HCT116 (cell line): ENCODE measurements around the gene HIVEP2. TPM values are rescaled to one million over a fixed set of nuclear protein-coding genes. Genes with fewer than 3 reads are reported as not detected.

ENCODE experiments used
- ATAC-seq: fragments of 200-7000 bp; cut with Tn5 transposase; 2 replicates; pipeline ENCODE4 v1.9.1; 2020; ENCODE audit warnings: mild to moderate bottlenecking, moderate library complexity
- BruUV-seq: library from RNA; stranded (reverse); fragments of 400-500 nt; replicated peaks from 2 replicates; lab custom pipeline; 2021; lab: Mats Ljungman, UMichigan
- CTCF ChIA-PET: fragments of 300-600 bp; sonication (Branson Sonifier 250); formaldehyde crosslinking; loops from one replicate; lab custom pipeline; 2021; ENCODE audit warnings: antibody characterized with exemption; lab: Charles Lee
- POLR2A ChIA-PET: fragments of 300-600, 350-600 bp; sonication (Branson Sonifier 250); formaldehyde crosslinking; loops from one replicate; lab custom pipeline; 2021; ENCODE audit warnings: antibody characterized with exemption; lab: Charles Lee
- RAD21 ChIA-PET, 2 experiments: fragments of 300-600 bp; sonication (Branson Sonifier 250); formaldehyde crosslinking; loops; one replicate each; lab custom pipeline; 2023; ENCODE audit warnings: low total read pairs in 2 of 2; ENCODE audit not compliant: uncharacterized antibody in 2 of 2, unreplicated experiment in 2 of 2, low non-redundant PET in 1 of 2; lab: Charles Lee
- DNase-seq: peaks from one replicate; pipeline ENCODE4 v3.0.0-alpha.2; 2010; ENCODE audit warnings: low read depth, low spot score
- H2AFZ ChIP-seq: fragments of 200-600 bp; shearing (Covaris generic), sonication (generic); 2 replicates; pipeline ENCODE4 v1.6.1; 2017; ENCODE audit warnings: low read depth, mixed run types, mixed read lengths, antibody characterized with exemption, low read length; ENCODE audit not compliant: poor library complexity, severe bottlenecking
- H3K27ac ChIP-seq: 2 replicates; pipeline ENCODE4 v1.5.1; 2012; ENCODE audit warnings: low read depth, low read length
- H3K27me3 ChIP-seq: fragments of 200-600 bp; sonication (generic); 2 replicates; pipeline ENCODE4 v1.6.1; 2016; ENCODE audit warnings: mixed run types, low read length, mixed read lengths; ENCODE audit not compliant: insufficient read depth
- H3K36me3 ChIP-seq, 2 experiments: fragments of 200-500 bp in 1 of 2; fragments of 200-600 bp in 1 of 2; sonication (Bioruptor generic) in 1 of 2; sonication (generic) in 1 of 2; 2 replicates each; pipeline versions ENCODE4 v1.5.1 to v1.6.1; 2014 to 2016; ENCODE audit warnings: low read length in 2 of 2, inconsistent platforms in 1 of 2, mixed read lengths in 1 of 2, mixed run types in 1 of 2; ENCODE audit not compliant: insufficient read depth in 2 of 2, control insufficient read depth in 1 of 2
- H3K4me1 ChIP-seq, 2 experiments: fragments of 200-600 bp in 1 of 2; sonication (generic) in 1 of 2; 2 replicates each; pipeline versions ENCODE4 v1.5.1 to v1.6.1; 2012 to 2017; ENCODE audit warnings: low read length in 2 of 2, inconsistent platforms in 1 of 2, mild to moderate bottlenecking in 1 of 2, mixed read lengths in 1 of 2, mixed run types in 1 of 2, moderate library complexity in 1 of 2; ENCODE audit not compliant: insufficient read depth in 2 of 2, control insufficient read depth in 1 of 2
- H3K4me2 ChIP-seq: fragments of 200-600 bp; sonication (generic); 2 replicates; pipeline ENCODE4 v1.6.1; 2017; ENCODE audit warnings: mixed run types, low read length, mixed read lengths
- H3K4me3 ChIP-seq, 2 experiments: fragments of 200-600 bp in 1 of 2; sonication (generic) in 1 of 2; replicated peaks in 1 of 2; 2 replicates each; pipeline ENCODE4 v1.5.1; 2011 to 2016; ENCODE audit warnings: low read length in 2 of 2, control low read depth in 1 of 2, low read depth in 1 of 2, mild to moderate bottlenecking in 1 of 2, mixed read lengths in 1 of 2, mixed run types in 1 of 2
- H3K79me2 ChIP-seq: fragments of 200-600 bp; sonication (generic); 2 replicates; pipeline ENCODE4 v1.6.1; 2017; ENCODE audit warnings: mild to moderate bottlenecking, mixed run types, low read length, moderate library complexity, mixed read lengths; ENCODE audit not compliant: insufficient read depth
- H3K9ac ChIP-seq: fragments of 200-600 bp; sonication (generic); 2 replicates; pipeline ENCODE4 v1.6.1; 2016; ENCODE audit warnings: low read length, mixed read lengths
- H3K9me2 ChIP-seq: fragments of 200-600 bp; sonication (generic), shearing (Covaris generic); 2 replicates; pipeline ENCODE4 v1.6.1; 2017; ENCODE audit warnings: mixed run types, mild to moderate bottlenecking, moderate library complexity; ENCODE audit not compliant: insufficient read depth
- H3K9me3 ChIP-seq, 2 experiments: fragments of 200-500 bp in 1 of 2; fragments of 200-600 bp in 1 of 2; sonication (Bioruptor generic) in 1 of 2; sonication (generic) in 1 of 2; 2 replicates each; pipeline ENCODE4 v1.6.1; 2014 to 2017; ENCODE audit warnings: low read length in 2 of 2, mixed read lengths in 2 of 2, inconsistent platforms in 1 of 2, low read depth in 1 of 2, mild to moderate bottlenecking in 1 of 2, mixed run types in 1 of 2, moderate library complexity in 1 of 2; ENCODE audit not compliant: control insufficient read depth in 1 of 2, insufficient read depth in 1 of 2
- H4K20me1 ChIP-seq: fragments of 200-600 bp; sonication (generic), shearing (Covaris generic); 2 replicates; pipeline ENCODE4 v1.6.1; 2017; ENCODE audit warnings: mixed run types, mild to moderate bottlenecking, moderate library complexity; ENCODE audit not compliant: insufficient read depth
- EGR1 ChIP-seq: IDR thresholded peaks from 2 replicates; pipeline ENCODE4 v1.6.1; 2012; ENCODE audit warnings: low read depth
- ELF1 ChIP-seq: IDR thresholded peaks from 2 replicates; pipeline ENCODE4 v1.6.1; 2012; ENCODE audit warnings: low read depth, borderline replicate concordance
- POLR2AphosphoS5 ChIP-seq: IDR thresholded peaks from 2 replicates; pipeline ENCODE4 v1.6.1; 2011; ENCODE audit warnings: mild to moderate bottlenecking, low read depth, low read length, moderate library complexity
- RAD21 ChIP-seq: IDR thresholded peaks from 2 replicates; pipeline ENCODE4 v1.6.1; 2012; ENCODE audit warnings: low read depth, mild to moderate bottlenecking
- SIN3A ChIP-seq: IDR thresholded peaks from 2 replicates; pipeline ENCODE4 v1.6.1; 2012; ENCODE audit warnings: low read depth
- SP1 ChIP-seq: IDR thresholded peaks from 2 replicates; pipeline ENCODE4 v1.6.1; 2012; ENCODE audit warnings: low read depth
- SRF ChIP-seq: IDR thresholded peaks from 2 replicates; pipeline ENCODE4 v1.6.1; 2012; ENCODE audit warnings: low read depth
- TCF7L2 ChIP-seq: IDR thresholded peaks from 2 replicates; pipeline ENCODE4 v1.7.0; 2011; ENCODE audit warnings: borderline replicate concordance, inconsistent platforms; ENCODE audit not compliant: insufficient read depth, insufficient read length; ENCODE audit errors: extremely low read depth
- YY1 ChIP-seq: IDR thresholded peaks from 2 replicates; pipeline ENCODE4 v1.6.1; 2011; ENCODE audit warnings: low read length, low read depth, moderate library complexity, mild to moderate bottlenecking; ENCODE audit not compliant: insufficient replicate concordance; ENCODE audit errors: extremely low read depth
- ZBTB33 ChIP-seq: IDR thresholded peaks from 2 replicates; pipeline ENCODE4 v1.6.1; 2011; ENCODE audit warnings: mild to moderate bottlenecking, low read length, moderate library complexity; ENCODE audit not compliant: insufficient replicate concordance; ENCODE audit errors: extremely low read depth
- ZFX ChIP-seq: fragments of 450-650 bp; IDR thresholded peaks from 2 replicates; pipeline ENCODE4 v1.6.1; 2017
- ZNF274 ChIP-seq: fragments of 200-500 bp; sonication (Bioruptor generic); IDR thresholded peaks from 2 replicates; pipeline ENCODE4 v1.6.1; 2014; ENCODE audit warnings: mild to moderate bottlenecking, low read depth, low read length, inconsistent platforms
- intact Hi-C: fragments of 100-400 bp; cut with micrococcal nuclease; formaldehyde crosslinking; loops from 2 replicates; pipeline ENCODE4 v1.10.0; 2022
- total RNA-seq: library from RNA; stranded (reverse); gene quantifications from one replicate; pipeline ENCODE4 v1.2.1, GENCODE V29; 2021; ENCODE audit not compliant: unreplicated experiment
- TF ChIP-seq, protein P1 (sequence below): IDR thresholded peaks from 2 replicates; pipeline ENCODE4 v1.6.1; 2012
- TF ChIP-seq, protein P2 (sequence below): IDR thresholded peaks from 2 replicates; pipeline ENCODE4 v1.6.1; 2012; ENCODE audit warnings: low read depth
- TF ChIP-seq, protein P3 (sequence below), 3 experiments: fragments of 200-600 bp in 1 of 3; sonication (generic) in 1 of 3; IDR thresholded peaks in 2 of 3; conservative IDR thresholded peaks in 1 of 3; 2 replicates each; pipeline ENCODE4 v1.5.1; 2012 to 2017; ENCODE audit warnings: low read depth in 2 of 3, low read length in 2 of 3, antibody characterized with exemption in 1 of 3, borderline replicate concordance in 1 of 3, control low read depth in 1 of 3, mild to moderate bottlenecking in 1 of 3, mixed read lengths in 1 of 3, mixed run types in 1 of 3, moderate library complexity in 1 of 3; ENCODE audit not compliant: insufficient read depth in 1 of 3
- TF ChIP-seq, protein P4 (sequence below): IDR thresholded peaks from 2 replicates; pipeline ENCODE4 v1.6.1; 2012

Gene HIVEP2
- total RNA-seq, 1 experiment from 2014 or later = 8.1 TPM

DNA sequence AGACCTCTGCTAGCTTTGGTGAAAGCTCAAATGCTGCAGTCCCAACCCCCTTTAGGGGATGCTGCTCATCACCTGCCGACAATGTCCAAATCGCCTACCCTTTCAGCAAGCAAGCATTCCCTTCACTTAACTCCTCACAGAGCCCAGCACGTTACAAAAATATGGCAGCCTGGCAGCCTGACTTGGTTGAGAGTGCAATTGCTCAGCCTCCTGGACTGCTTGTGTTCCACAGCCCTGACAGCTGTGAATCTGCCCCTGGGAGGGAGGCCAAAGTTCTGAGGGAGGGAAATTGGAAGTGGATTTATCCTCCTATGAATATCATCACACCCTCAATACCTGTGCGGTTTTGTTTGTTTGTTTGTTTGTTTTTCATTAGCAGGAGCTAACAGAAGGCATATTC is 231.0 kb downstream of the HIVEP2 start (continued):
- TF ChIP-seq ZBTB33 = no peak
- no peak for TF ChIP-seq SP1
- TF ChIP-seq, protein P1, sequence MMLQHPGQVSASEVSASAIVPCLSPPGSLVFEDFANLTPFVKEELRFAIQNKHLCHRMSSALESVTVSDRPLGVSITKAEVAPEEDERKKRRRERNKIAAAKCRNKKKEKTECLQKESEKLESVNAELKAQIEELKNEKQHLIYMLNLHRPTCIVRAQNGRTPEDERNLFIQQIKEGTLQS = no peak
- no peak for TF ChIP-seq EGR1
- TF ChIP-seq POLR2AphosphoS5 = no peak
- TF ChIP-seq SRF = no peak
- no peak for TF ChIP-seq YY1
- no peak for TF ChIP-seq ELF1

GRCh38 chr6:142712231-142712630 is 232.7 kb downstream of the HIVEP2 start:
- RAD21 ChIA-PET = no interaction called here
- POLR2A ChIA-PET = no interaction called here
- DNase-seq (no peak), ATAC-seq (no peak)
- H3K4me3 ChIP-seq = no peak overlapping the region
- H4K20me1 ChIP-seq = no peaks in the 10 kb centered on the region
- no peaks in the 10 kb centered on the region for H3K9me3 ChIP-seq
- intact Hi-C loops = no loop called here
- BruUV-seq = no TSS peak
- no peaks in the 10 kb centered on the region for H3K4me1 ChIP-seq
- no peaks in the 10 kb centered on the region for H3K27me3 ChIP-seq
- H3K4me2 ChIP-seq = no peak overlapping the region
- H3K36me3 ChIP-seq = no peaks in the 10 kb centered on the region
- no peak overlapping the region for H2AFZ ChIP-seq
- no peak overlapping the region for H3K9ac ChIP-seq
- H3K79me2 ChIP-seq = no peaks in the 10 kb centered on the region
- H3K9me2 ChIP-seq = no peaks in the 10 kb centered on the region
- CTCF ChIA-PET = no interaction called here
- H3K27ac ChIP-seq = no peak overlapping the region
- TF ChIP-seq, protein P2, sequence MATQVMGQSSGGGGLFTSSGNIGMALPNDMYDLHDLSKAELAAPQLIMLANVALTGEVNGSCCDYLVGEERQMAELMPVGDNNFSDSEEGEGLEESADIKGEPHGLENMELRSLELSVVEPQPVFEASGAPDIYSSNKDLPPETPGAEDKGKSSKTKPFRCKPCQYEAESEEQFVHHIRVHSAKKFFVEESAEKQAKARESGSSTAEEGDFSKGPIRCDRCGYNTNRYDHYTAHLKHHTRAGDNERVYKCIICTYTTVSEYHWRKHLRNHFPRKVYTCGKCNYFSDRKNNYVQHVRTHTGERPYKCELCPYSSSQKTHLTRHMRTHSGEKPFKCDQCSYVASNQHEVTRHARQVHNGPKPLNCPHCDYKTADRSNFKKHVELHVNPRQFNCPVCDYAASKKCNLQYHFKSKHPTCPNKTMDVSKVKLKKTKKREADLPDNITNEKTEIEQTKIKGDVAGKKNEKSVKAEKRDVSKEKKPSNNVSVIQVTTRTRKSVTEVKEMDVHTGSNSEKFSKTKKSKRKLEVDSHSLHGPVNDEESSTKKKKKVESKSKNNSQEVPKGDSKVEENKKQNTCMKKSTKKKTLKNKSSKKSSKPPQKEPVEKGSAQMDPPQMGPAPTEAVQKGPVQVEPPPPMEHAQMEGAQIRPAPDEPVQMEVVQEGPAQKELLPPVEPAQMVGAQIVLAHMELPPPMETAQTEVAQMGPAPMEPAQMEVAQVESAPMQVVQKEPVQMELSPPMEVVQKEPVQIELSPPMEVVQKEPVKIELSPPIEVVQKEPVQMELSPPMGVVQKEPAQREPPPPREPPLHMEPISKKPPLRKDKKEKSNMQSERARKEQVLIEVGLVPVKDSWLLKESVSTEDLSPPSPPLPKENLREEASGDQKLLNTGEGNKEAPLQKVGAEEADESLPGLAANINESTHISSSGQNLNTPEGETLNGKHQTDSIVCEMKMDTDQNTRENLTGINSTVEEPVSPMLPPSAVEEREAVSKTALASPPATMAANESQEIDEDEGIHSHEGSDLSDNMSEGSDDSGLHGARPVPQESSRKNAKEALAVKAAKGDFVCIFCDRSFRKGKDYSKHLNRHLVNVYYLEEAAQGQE = no peak
- TF ChIP-seq EGR1 (no peak), YY1 (no peak), TCF7L2 (no peak), ZFX (no peak), SIN3A (no peak), RAD21 (no peak), ZNF274 (no peak), POLR2AphosphoS5 (no peak), SRF (no peak)
- TF ChIP-seq, protein P1 = no peak
- TF ChIP-seq, protein P3, sequence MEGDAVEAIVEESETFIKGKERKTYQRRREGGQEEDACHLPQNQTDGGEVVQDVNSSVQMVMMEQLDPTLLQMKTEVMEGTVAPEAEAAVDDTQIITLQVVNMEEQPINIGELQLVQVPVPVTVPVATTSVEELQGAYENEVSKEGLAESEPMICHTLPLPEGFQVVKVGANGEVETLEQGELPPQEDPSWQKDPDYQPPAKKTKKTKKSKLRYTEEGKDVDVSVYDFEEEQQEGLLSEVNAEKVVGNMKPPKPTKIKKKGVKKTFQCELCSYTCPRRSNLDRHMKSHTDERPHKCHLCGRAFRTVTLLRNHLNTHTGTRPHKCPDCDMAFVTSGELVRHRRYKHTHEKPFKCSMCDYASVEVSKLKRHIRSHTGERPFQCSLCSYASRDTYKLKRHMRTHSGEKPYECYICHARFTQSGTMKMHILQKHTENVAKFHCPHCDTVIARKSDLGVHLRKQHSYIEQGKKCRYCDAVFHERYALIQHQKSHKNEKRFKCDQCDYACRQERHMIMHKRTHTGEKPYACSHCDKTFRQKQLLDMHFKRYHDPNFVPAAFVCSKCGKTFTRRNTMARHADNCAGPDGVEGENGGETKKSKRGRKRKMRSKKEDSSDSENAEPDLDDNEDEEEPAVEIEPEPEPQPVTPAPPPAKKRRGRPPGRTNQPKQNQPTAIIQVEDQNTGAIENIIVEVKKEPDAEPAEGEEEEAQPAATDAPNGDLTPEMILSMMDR (IDR thresholded peaks at IDR 0.05 in 2 of 3, conservative IDR thresholded peaks at IDR 0.05 in 1 of 3; ENCODE audit: borderline replicate concordance in 1 of 3, insufficient read depth in 1 of 3, low read depth in 2 of 3, low read length in 2 of 3) = no peak
- TF ChIP-seq, protein P4, sequence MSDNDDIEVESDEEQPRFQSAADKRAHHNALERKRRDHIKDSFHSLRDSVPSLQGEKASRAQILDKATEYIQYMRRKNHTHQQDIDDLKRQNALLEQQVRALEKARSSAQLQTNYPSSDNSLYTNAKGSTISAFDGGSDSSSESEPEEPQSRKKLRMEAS = no peak
